HL-60 (cell line): ENCODE measurements around the gene ABCD1.

ENCODE experiments used
- GABPA ChIP-seq: IDR thresholded peaks from 2 replicates; pipeline ENCODE4 v1.6.1; 2012; ENCODE audit warnings: low read depth
- POLR2AphosphoS5 ChIP-seq: IDR thresholded peaks from 2 replicates; pipeline ENCODE4 v1.6.1; 2012; ENCODE audit warnings: low read depth
- REST ChIP-seq: IDR thresholded peaks from 2 replicates; pipeline ENCODE4 v1.6.1; 2012; ENCODE audit warnings: low read depth; ENCODE audit not compliant: insufficient replicate concordance
- SPI1 ChIP-seq: IDR thresholded peaks from 2 replicates; pipeline ENCODE4 v1.6.1; 2012; ENCODE audit warnings: low read depth, mild to moderate bottlenecking, borderline replicate concordance
- TF ChIP-seq, protein P1 (sequence below): IDR thresholded peaks from one replicate; pipeline ENCODE4 v1.5.1; 2011; ENCODE audit warnings: low read length, control low read depth, inconsistent platforms; ENCODE audit not compliant: insufficient read depth

GRCh38 chrX:153736071-153736820 lies 11.6 kb downstream of the ABCD1 start:
- TF ChIP-seq, protein P1, sequence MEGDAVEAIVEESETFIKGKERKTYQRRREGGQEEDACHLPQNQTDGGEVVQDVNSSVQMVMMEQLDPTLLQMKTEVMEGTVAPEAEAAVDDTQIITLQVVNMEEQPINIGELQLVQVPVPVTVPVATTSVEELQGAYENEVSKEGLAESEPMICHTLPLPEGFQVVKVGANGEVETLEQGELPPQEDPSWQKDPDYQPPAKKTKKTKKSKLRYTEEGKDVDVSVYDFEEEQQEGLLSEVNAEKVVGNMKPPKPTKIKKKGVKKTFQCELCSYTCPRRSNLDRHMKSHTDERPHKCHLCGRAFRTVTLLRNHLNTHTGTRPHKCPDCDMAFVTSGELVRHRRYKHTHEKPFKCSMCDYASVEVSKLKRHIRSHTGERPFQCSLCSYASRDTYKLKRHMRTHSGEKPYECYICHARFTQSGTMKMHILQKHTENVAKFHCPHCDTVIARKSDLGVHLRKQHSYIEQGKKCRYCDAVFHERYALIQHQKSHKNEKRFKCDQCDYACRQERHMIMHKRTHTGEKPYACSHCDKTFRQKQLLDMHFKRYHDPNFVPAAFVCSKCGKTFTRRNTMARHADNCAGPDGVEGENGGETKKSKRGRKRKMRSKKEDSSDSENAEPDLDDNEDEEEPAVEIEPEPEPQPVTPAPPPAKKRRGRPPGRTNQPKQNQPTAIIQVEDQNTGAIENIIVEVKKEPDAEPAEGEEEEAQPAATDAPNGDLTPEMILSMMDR = no peak
- no peak for TF ChIP-seq REST
- TF ChIP-seq GABPA = no peak
- no peak for TF ChIP-seq POLR2AphosphoS5
- no peak for TF ChIP-seq SPI1
